Uterus (tissue), 2 donors: ENCODE data around the gene CSPG4.

ENCODE experiments used
- CTCF ChIP-seq, 4 experiments: fragments of 200-600 bp in 2 of 4; fragments of 450-650 bp in 2 of 4; sonication (generic) in 2 of 4; IDR thresholded peaks; one replicate each; pipeline ENCODE4 v1.5.1; 2016 to 2019; ENCODE audit warnings: antibody characterized with exemption in 4 of 4, mild to moderate bottlenecking in 2 of 4, moderate library complexity in 1 of 4
- POLR2A ChIP-seq, 2 donors: fragments of 450-650 bp; IDR thresholded peaks; one replicate each; pipeline ENCODE4 v1.6.1; 2016; ENCODE audit warnings: antibody characterized with exemption in 2 of 2, mild to moderate bottlenecking in 1 of 2, moderate library complexity in 1 of 2

GRCh38 chr15:75666823-75667501, 45.7 kb downstream of the CSPG4 start:
- no peak for TF ChIP-seq CTCF (IDR thresholded peaks at IDR 0.05)
- TF ChIP-seq POLR2A (IDR thresholded peaks at IDR 0.05), result no peak
